Measurements from ENCODE around the gene PIK3R3.

- TF ChIP-seq CTCF (IDR thresholded peaks at IDR 0.05; ENCODE audit: low read length) (no peak), EZH2 (IDR thresholded peaks at IDR 0.05; ENCODE audit: borderline replicate concordance, low read length) (no peak)
Observed at GRCh38 chr1:46097149-46097472, 35.3 kb downstream of the PIK3R3 start.

All from OCI-LY1 (cell line).